ENCODE results near the gene ZNF624.

The ZNF624 gene

DNA sequence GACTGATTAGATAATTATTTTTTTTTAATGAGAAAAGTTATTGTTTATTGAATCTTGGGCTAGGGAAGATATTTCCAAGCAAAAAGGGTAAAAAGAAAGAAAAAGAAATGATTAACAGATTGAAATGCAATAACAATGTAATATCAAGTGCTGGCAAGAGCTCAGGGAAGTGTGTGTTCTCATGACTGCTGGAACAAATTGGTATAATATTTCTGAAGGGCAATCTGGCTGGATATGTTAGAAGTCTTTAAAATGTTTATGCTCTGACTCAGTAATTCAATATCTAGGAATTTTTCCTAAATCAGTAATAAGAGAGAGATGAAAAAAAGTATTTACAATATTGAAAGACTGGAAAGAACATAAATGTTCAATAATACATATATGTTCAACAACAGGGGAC is 7.6 kb upstream of the ZNF624 start:
- no peak for TF ChIP-seq ZFX (IDR thresholded peaks at IDR 0.05)
- TF ChIP-seq, protein P1, sequence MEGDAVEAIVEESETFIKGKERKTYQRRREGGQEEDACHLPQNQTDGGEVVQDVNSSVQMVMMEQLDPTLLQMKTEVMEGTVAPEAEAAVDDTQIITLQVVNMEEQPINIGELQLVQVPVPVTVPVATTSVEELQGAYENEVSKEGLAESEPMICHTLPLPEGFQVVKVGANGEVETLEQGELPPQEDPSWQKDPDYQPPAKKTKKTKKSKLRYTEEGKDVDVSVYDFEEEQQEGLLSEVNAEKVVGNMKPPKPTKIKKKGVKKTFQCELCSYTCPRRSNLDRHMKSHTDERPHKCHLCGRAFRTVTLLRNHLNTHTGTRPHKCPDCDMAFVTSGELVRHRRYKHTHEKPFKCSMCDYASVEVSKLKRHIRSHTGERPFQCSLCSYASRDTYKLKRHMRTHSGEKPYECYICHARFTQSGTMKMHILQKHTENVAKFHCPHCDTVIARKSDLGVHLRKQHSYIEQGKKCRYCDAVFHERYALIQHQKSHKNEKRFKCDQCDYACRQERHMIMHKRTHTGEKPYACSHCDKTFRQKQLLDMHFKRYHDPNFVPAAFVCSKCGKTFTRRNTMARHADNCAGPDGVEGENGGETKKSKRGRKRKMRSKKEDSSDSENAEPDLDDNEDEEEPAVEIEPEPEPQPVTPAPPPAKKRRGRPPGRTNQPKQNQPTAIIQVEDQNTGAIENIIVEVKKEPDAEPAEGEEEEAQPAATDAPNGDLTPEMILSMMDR (conservative IDR thresholded peaks at IDR 0.05) = no peak

DNA sequence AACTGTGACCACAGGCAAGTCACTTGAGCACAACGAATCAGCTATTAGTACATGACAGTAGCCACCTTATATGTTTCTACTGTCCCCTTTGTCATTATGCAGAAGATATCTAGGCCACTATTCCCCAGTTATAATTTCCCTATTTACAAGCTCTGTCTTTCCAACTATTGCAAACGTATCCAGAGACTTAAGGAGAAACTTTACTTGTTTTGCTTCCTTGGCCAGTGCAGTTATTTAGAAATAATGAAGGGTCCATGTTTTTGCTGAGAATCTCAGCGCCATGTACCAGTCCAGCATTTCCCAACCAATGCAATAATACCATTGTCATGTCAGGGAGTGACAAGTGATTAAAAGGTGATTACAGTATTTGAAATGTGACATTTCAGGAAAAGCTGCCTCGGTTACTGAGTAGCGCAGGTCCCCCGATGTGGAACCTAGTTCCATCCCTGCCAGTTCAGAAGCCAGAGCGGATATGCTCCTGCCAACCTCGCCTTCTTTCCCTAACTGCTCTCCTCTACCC is 743 bp downstream of the ZNF624 start:
- no peak for TF ChIP-seq ZFX (IDR thresholded peaks at IDR 0.05)
- TF ChIP-seq, protein P1 (conservative IDR thresholded peaks at IDR 0.05) = no peak
- H3K27ac ChIP-seq = peak overlapping the region; percentile 88

More for the DNA sequence above, 7.6 kb upstream of the ZNF624 start:
- no peak overlapping the region for H3K27ac ChIP-seq

DNA sequence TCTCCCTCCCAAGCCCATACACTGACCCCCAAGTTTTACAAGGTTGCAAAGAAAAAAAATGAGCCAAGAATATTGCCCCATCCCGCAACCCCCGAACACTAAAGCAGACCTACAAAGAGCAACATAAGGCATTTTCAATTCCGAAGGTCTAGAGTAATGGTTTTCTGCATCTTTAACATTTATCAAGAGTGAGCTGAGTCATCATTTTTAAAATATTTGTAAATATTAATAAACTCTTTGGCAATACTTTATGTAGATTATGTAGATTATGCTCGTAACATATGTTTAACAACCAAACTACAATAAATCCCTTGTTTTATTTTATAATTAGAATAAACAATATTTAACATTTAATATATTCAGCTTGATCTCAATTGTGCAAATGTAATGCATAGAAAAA is 1.4 kb downstream of the ZNF624 start:
- H3K27ac ChIP-seq = no peak overlapping the region

DNA sequence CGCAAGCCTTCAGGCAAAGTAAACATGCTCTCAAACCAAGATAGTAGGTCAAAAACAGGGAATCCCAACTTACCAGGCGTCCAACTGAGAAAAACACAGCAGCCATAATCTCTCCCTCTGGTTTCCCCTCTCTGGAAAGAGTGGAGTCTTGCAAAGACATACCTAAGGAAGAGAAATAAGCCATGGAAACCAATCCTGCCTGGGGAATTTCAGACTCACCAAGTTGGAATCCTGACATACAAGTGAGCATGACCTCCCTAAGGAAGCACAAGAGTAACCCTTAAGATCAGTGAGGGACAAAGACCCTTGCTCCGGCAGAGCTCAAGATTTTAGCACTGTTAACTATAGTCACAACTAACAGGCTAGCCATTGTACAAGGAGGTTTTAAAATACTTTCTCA is 4.1 kb downstream of the ZNF624 start:
- TF ChIP-seq, protein P1 (conservative IDR thresholded peaks at IDR 0.05) = no peak
- no peak for TF ChIP-seq ZFX (IDR thresholded peaks at IDR 0.05)
- no peak overlapping the region for H3K27ac ChIP-seq

More for the DNA sequence above, 1.4 kb downstream of the ZNF624 start:
- no peak for TF ChIP-seq ZFX (IDR thresholded peaks at IDR 0.05)

DNA sequence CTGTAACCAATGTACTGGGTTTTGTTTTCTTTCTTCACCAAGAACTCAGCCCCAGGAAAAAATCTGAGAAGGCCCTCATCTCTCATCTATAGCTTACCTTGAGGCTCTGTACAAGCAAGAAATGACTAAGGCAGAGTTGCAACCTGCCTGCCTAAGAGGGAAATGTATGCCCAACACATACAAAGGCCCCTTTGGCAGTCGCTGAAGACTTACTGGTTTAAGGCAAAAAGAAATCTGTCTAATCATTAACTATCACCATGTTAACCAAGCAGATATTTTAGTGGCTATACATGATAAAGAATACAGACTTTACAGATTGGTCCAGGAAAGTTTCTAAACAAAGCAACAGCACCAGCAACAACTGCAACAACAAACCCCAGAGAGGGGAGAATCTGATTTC is 14.2 kb downstream of the ZNF624 start:
- TF ChIP-seq ZFX (IDR thresholded peaks at IDR 0.05) = no peak
- TF ChIP-seq, protein P1 (conservative IDR thresholded peaks at IDR 0.05) = no peak
- no peak overlapping the region for H3K27ac ChIP-seq

DNA sequence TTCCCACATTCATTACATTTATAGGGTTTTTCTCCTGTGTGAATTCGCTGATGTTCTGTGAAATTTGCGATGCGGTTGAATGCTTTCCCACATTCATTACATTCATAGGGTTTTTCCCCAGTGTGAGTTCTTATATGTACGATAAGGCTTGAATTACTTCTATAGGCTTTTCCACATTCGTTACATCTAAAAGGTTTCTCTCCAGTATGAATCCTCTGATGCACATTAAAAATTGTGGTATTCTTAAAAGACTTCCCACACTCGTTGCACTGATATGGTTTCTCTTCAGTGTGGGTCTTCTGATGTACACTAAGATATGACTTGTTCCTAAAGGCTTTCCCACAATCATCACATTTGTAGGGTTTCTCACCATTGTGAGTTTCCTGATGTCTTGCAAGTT is 30.4 kb downstream of the ZNF624 start:
- no peak overlapping the region for H3K27ac ChIP-seq
- TF ChIP-seq, protein P1 (conservative IDR thresholded peaks at IDR 0.05) = no peak
- TF ChIP-seq ZFX (IDR thresholded peaks at IDR 0.05) = no peak

DNA sequence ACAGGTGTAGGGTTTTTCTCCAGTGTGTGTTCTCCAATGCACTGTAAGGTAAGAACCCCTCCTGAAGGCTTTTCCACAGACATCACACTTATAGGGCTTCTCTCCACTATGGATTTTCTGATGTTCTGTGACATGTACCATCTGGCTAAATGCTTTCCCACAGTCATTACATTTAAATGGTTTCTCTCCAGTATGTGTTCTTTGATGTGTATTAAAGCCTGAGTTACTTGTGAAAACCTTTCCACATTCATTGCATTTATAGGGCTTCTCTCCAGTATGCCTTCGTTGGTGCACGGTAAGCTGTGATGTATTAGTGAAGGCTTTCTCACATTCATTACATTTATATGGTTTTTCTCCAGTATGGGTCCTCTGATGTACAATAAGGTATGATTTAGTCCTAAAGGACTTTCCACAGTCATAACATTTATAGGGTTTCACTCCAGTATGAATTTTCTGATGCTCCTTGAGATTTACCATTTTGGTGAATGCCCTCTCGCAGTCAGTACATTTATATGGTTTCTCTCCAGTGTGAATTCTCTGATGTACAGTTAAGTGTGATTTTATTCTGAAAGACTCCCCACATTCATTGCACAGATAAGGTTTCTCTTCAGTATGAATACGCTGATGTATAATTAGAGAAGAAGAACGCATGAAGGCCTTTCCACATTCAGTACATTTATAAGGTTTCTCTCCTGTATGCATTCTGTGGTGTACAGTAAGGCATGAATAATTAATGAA is 30.9 kb downstream of the ZNF624 start:
- TF ChIP-seq ZFX (IDR thresholded peaks at IDR 0.05) = no peak
- H3K27ac ChIP-seq = no peak overlapping the region

DNA sequence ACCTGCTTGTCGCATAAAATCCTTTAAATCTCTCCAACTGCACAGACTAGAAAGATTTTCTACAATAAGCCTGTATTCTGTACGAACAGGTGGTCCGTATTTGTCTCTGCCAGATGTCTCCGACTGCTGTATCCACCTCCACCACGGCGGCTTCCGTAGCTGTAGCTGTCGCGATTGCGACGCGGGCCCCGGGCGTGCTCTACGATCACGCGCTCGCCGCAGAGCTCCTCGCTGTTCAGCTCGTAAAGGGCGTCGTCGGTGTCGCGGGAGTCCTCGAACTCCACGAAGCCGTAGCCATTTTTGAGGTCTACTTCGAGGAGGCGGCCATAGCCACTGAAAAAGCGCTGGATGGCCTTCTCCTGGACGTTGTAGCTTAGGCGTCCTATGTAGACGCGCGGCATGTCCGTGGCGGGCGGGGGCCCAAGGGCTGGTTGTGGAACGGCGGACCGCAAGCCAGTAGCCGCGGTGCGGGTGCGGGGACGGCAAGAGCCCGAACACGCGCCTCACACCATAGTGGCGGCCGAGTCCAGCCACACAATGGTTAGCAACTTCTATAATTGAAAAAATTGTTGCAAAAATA is 36.1 kb downstream of the ZNF624 start:
- no peak overlapping the region for H3K27ac ChIP-seq
- TF ChIP-seq ZFX (IDR thresholded peaks at IDR 0.05) = no peak
- TF ChIP-seq, protein P1 (conservative IDR thresholded peaks at IDR 0.05) = no peak

Measured in C4-2B (cell line).